HG02610 (cell line): ENCODE results near the gene ZBTB1.
"Not testable (repeated sequence)": the region's sequence is repeated elsewhere in the genome, so short reads cannot be mapped to it uniquely, and the experiment has no call there.

Source experiments
- ATAC-seq: cut with Tn5 transposase; IDR thresholded peaks from one replicate; pipeline ENCODE4 v1.9.1; 2021; ENCODE audit warnings: mild to moderate bottlenecking, moderate library complexity; ENCODE audit not compliant: unreplicated experiment

Gene ZBTB1

DNA sequence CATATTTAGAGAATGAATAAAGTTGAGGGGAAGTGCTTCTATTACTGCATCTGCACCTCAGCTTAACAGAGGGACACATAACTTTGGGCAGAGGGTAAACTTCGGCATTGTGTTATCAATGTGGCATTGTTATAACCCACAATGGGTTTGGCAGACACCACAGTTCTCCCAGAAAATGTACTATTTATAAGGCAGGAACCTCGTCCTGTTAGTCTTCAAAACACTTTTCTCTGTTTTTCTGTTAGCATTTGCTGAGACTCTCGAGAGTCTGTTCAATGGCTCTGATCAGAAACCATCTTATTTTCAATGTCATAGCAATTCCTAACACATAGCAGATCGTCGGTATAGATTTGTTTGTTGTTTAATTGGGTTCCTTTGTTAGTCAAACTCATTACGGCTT is 59.1 kb downstream of the ZBTB1 start:
- ATAC-seq, result no peak

DNA sequence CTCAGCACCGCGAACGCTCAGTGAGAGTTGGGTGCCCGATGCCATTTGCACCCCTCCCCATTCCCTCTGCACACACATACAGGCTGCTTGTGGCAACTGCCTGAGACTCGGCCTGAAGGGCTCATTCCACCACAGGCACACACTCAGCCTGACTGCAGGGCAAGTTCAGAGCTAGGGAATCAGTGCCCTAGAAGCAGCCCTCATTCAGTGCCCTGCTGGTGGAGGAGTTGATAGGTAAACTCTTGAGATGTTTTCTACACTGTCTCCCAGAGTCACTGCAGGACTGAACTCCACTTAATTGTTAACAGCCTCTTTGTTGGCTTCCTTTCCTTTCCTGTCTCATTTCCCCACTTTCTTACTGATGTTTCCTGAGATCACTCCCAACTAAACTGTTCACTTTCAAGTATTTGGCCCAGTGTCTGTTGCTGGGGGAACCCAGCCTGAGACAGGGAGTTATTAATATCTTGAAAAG is 62.1 kb downstream of the ZBTB1 start:
- ATAC-seq, result no peak

DNA sequence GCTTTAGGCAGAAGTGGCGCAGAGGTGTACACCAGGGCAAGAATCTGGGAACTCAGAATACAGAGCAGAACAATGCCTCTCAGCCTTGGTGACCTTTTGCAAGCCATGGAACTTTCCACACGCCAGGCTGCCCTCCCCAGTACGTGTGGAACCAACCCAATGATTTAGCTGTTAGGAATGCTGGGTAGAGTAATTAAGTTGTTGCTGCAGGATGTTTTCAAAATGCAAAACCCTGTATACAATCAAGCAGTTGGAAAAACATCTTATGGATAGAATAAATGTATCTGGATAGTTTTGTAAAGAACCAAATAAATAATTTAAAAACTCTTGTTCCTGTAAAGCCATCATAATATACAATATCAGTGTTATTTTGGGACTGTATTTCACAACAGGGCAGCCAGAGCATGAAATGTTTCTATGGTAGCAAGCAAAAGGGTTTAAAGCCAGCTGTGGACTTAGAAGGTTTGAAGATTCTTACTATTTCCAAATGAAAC is 64.6 kb downstream of the ZBTB1 start:
- no peak for ATAC-seq

DNA sequence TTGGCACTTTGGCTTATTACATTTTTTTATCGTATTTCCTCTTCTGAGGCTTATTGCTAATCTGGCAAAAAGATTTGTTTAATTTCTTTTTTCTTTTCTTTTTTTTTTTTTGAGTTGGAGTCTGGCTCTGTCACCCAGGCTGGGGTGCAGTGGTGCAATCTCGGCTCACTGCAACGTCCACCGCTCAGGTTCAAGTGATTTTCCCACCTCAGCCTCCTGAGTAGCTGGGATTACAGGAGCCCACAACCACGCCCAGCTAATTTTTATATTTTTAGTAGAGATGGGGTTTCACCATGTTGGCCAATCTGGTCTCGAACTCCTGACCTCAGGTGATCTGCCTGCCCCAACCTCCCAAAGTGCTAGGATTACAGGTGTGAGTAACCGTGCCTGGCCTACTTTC is 65.1 kb downstream of the ZBTB1 start:
- not testable (repeated sequence) for ATAC-seq

DNA sequence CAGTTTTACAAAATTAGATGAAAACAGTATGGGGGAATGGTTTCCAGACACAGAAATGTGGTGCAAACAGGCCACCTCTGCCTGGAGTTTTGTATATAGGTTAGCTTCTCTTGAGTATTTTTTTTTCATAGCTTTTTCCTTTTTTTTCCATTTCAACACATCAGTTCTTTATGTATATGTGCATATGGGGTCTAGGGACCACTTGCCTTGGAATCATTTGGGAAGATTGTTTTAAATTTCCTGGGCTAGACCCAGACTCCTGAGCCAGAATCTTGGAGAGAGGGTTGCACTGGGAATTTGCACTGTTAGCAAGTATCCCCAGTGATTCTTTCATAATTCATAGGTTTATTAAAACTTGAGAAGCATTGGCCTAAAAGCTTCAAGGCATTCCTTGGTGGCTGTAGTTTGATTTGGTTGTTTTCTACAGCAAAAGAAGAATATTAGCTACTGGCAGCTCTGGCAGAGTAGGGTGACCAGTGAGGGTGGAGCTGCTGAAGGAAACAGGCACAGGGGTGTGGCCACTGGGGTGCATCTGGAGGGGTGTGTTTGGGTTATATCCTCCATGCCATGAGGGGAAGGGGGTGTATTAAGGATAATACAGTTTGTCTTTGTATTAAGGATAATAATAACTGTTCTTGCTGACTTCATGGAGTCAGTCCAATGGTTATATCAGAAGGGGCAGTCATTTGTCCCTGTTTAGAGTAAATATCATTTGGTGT is 68.0 kb downstream of the ZBTB1 start:
- ATAC-seq, result no peak

DNA sequence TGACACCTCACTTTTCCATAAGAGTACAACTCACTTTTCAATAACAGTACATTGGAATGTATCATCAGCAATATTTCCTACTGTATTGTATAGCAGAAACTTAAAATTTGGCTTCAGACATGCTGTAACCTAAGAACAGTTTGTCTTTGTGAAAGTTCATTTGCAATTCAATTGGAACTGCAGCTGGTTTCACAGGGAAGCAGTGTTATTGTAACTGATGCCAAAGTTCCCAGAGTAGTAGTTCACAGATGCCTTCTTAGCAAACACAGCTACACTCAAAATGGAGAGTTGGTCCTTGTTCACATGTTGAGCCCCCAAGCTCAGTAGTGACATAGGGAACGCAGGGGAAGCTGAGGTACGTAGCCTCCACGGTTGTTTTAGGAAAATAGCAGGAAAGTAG is 68.5 kb downstream of the ZBTB1 start:
- ATAC-seq, result no peak
